ENCODE data around the gene SACM1L. TPM values are rescaled to one million over a fixed set of nuclear protein-coding genes. Genes with fewer than 3 reads are reported as not detected.

SACM1L gene, protein sequence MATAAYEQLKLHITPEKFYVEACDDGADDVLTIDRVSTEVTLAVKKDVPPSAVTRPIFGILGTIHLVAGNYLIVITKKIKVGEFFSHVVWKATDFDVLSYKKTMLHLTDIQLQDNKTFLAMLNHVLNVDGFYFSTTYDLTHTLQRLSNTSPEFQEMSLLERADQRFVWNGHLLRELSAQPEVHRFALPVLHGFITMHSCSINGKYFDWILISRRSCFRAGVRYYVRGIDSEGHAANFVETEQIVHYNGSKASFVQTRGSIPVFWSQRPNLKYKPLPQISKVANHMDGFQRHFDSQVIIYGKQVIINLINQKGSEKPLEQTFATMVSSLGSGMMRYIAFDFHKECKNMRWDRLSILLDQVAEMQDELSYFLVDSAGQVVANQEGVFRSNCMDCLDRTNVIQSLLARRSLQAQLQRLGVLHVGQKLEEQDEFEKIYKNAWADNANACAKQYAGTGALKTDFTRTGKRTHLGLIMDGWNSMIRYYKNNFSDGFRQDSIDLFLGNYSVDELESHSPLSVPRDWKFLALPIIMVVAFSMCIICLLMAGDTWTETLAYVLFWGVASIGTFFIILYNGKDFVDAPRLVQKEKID
- 13.6 and 18.5 TPM in 2 replicates for total RNA-seq

GRCh38 chr3:45688882-45689786 is at the start of gene SACM1L:
Gene SACM1L (plus strand): TSS chr3:45689396. CDS start chr3:45689466, 70 bp downstream.

Other genes starting within 250 kb of the SACM1L start
- 14.4 and 14.5 TPM in 2 replicates for gene LIMD1, start 94.6 kb upstream of the SACM1L start, total RNA-seq
- gene SLC6A20, start 107.1 kb downstream of the SACM1L start, total RNA-seq, result not detected in 2 replicates
- gene LZTFL1, start 152.7 kb downstream of the SACM1L start, total RNA-seq, result 12.8 and 15.4 TPM in 2 replicates
- not detected in 2 replicates for gene CCR9, start 197.1 kb downstream of the SACM1L start, total RNA-seq

All from epithelial cell of alveolus of lung (primary cell).